GM18951 (cell line): Measurements from ENCODE around the gene HSF5.

ENCODE experiments used
- POLR2A ChIP-seq: IDR thresholded peaks from 4 replicates; pipeline ENCODE4 v1.6.1; 2011; ENCODE audit warnings: mild to moderate bottlenecking; ENCODE audit not compliant: insufficient read length, insufficient read depth; ENCODE audit errors: extremely low read depth
- in situ Hi-C: fragments of 300-500 bp; cut with MboI; formaldehyde crosslinking; loops from one replicate; pipeline ENCODE4 v1.12.0; 2022; ENCODE audit warnings: low sequenced_read_pairs, mixed read lengths, inconsistent platforms; ENCODE audit not compliant: unreplicated experiment

HSF5 gene

DNA sequence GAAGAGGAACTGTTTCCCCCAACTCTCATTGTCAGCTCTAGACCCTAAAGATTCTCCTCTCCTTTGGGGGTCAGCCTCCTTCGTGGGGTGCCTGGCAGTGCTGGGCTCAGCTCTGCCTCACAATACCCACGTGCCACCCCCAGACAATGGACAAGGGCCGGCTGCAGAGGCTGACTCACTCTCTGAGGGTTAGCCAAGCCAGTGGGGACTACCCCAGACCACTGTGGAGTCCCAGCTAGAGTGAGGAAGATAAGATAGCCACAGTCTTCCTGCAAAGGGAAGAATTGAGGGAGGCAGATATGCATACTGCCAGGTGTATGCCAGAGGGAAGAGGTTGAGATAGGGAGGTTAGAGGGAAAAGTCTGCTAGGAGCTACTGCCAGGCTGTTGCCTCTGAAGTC lies 39.7 kb upstream of the HSF5 start:
- in situ Hi-C loops, result no loop called here
- no peak for TF ChIP-seq POLR2A

DNA sequence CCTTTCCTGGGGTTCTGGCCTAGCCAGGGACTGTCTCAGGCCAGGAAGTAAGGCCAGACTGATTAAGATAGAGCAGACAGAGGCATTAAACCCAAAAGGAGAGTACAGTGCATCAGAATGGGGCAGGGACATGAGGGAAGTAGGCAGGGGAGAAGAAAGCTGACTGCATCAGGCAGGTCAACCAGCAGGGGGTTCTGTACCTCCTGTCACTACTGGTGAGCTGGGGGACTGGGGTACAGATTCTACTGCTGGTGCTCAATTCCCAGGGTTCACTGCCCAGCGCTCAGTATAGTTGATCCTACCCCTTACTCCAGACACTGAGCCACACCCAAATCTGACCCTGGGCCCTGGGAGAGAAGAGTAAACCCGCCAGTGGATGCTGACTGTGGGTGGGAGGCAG lies 39.1 kb upstream of the HSF5 start:
- in situ Hi-C loops, result no loop called here
- TF ChIP-seq POLR2A, result no peak

DNA sequence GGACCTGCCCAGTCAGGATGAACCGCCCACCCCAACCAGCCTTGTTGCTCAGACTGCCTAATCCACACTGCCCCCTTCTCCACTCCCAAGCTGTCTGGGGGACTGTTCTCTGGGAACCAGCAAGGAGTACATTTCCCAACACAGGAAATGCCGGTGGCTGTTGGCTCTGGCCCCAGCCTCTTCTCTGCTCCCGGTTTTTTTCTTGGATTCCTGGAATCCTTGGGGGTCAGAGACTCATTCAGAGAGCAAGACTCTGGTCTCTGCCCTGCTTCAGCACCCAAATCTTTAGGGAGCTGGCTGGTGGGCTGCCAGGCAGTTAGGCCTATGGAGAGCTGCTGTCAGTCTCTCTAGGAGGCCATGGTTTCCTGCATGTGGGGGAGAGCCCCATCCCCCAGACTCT lies 37.0 kb upstream of the HSF5 start:
- in situ Hi-C loops, result no loop called here
- TF ChIP-seq POLR2A, result no peak

DNA sequence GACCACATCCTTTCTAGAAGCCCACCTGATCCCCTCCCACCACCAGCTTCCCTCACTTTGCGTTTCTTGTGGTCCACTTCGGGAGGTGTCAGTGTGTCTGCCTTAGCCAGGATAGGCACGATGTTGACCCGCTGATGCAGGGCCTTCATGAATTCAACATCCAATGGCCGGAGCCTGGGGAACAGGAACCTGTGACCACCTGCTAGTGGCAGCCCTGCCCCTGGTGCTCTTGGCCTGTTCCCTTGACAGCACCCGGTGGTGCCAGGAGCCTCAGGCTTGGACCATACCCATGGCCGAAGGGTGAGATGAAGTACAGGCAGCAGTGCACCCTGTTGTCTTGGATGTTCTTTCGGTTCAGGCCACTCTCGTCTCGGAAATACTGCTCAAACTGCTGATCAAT lies 33.5 kb upstream of the HSF5 start:
- no peak for TF ChIP-seq POLR2A
- in situ Hi-C loops, result no loop called here

DNA sequence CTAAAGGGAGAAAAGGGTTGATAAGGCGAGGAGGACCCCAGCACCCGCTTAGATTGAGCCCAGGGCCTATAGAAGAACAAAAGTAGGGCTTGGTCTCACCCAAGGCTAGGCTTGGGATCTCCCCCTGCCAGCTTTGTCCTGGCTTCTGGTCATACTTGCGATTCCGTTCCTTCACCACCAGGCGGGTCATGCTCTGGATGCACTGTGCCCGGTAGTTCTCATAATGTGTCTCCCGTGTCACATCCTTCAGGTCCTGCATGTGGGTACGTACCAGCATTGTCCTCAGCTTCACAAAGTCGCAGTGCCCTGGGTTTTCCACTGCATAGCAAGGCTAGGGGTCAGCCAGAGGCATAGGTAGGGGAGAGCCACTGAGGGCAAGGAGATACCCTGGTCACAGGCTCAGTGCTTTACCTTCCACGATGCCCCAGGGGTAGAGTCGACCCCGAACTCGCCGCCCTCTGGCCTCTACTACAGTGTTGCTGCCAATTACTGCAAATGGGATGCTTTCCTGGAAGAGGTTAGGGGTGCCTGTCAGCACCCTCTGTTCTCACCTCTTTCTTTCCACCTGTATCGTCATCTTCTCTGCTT lies 32.7 kb upstream of the HSF5 start:
- TF ChIP-seq POLR2A, result no peak
- in situ Hi-C loops, result no loop called here

DNA sequence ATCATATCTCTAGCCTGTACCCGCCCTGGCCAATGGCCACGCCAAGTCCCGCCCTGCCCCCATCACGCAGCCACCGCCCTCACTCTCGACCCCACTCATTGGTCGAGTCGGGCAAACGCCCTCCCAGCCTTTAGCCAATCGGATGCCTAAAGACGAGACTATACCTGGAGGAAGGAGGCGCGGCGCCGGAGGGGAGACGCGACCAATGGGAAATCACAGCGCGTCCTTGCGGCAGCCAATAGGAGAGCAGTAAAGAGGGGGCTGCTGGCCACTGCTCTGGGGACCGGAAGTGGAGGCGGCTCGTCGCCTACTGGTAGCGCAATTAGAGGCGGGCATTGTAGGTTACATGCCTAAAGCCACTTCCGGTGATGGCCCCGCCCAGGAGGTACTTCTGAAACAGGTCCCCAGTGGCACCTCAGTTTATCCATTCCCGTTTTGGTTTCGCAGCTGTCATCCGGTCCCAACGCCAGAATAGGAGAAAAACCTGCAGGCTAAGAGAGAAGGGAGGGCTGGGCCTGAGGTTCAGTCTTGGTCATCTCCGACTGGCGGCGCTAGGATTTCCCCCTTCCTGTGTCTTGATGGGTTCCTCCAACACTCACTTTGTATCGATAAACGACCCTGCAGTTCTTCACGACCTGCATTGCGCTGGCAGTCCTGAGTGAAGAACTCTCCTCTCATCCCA lies 29.9 kb upstream of the HSF5 start:
- TF ChIP-seq POLR2A, result peak; percentile 60
- in situ Hi-C loops, result loop anchor here (10.0 kb wide), 1 partner anchor 487 kb away; no protein-coding TSS in a partner anchor

DNA sequence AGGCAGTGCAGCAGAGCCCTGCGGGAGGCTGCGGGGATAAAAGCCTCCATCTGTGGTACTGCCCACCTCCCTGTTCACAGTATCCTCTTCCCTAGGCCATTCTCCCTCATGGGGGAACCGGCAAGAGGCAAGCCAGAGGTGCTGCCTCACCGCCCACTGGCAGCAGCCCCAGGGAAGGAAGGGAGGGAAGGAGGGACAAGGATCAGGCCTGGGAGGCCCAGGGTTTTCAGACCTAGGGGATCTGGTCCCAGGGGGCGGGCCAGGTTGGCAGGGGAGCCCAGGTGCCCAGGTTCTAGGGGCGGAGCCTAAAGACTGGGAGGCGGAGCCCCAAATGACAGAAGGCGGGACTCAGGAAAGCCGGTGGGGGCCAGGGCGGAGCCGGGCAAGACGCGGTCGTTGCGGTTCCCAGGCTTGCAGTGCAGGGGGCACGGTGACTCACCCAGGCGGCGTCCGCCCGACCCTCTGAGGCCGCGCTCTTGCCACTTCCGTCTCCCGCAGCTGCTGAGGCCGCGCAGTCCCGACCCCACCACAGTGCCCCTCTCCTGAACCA lies 29.2 kb upstream of the HSF5 start:
- in situ Hi-C loops, result loop anchor here (10.0 kb wide), 1 partner anchor 487 kb away; no protein-coding TSS in a partner anchor
- peak; percentile 75 for TF ChIP-seq POLR2A

DNA sequence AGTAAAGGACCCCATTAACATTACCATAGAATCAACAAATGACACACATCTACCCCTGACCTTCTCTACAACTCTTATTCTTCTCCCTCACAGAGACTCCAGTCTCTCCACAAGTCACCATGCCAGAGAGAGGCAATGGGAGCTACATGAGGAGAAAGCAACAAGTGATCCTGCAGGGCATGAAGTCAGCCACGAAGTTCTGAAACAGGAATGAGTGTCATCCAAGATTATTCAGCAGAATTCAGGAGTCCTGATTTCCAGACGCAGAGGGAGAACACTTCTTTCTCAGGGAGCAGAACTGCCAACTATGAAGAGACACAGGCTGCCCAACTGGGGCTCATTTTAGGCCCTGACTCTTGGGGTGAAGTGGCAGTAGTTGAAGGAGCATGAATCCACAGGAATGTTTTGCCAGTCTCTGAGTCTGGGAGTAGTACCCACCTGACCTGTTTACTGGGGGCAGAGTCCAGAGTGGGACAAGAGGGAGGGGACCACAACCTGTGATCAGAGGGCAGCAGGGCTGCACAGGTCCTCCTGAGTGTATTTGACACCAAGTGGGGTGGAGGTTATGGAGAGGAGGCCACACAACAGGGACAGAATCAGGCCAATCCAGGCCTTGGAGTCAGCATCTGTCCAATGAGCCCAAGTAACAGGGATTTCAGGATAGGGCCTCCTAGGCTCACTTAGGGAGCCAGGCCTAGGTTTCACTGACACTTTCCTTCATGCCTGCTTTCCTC lies 28.6 kb upstream of the HSF5 start:
- no peak for TF ChIP-seq POLR2A
- in situ Hi-C loops, result loop anchor here (10.0 kb wide), 1 partner anchor 488 kb away; no protein-coding TSS in a partner anchor

DNA sequence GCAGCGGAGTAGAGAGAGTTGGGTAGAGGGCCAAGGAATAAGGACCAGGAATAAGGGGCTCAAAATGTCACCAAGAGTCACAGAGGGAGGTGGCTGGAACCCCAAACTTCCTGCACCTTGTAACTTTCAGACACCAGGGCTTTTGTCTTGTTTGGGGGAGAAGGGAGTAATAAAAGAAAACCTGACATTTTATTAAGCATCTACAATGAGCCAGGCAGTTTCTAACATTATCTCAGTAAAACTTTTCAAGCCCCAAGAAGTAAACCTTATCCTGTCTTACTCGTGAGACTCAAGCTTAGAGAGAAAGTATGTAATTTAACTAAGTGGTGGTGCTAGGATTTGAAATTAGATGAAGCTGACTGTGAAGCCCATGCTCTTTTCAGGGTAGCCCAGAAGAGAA lies 27.1 kb upstream of the HSF5 start:
- in situ Hi-C loops, result loop anchor here (10.0 kb wide), 1 partner anchor 490 kb away; no protein-coding TSS in a partner anchor
- TF ChIP-seq POLR2A, result no peak

DNA sequence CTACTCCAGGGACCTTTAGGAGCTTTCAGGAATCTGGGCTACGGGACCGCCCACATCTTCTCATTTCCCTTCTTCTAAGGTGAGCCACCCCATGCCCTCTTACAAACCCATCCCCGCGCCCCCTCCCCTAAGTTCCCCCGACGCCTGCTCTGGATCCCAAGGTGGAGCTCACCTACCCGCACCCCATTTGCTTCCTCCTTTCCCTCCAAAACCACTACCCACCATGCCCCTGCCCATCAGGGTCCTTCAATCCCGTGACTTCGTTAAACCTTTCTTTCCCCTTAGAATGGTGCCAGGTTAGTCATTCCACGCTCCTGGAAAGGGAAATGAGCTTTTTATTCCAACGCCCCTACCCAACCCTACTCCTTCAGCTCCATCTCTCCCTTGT lies 26.6 kb upstream of the HSF5 start:
- TF ChIP-seq POLR2A, result no peak
- in situ Hi-C loops, result loop anchor here (10.0 kb wide), 1 partner anchor 490 kb away; no protein-coding TSS in a partner anchor

DNA sequence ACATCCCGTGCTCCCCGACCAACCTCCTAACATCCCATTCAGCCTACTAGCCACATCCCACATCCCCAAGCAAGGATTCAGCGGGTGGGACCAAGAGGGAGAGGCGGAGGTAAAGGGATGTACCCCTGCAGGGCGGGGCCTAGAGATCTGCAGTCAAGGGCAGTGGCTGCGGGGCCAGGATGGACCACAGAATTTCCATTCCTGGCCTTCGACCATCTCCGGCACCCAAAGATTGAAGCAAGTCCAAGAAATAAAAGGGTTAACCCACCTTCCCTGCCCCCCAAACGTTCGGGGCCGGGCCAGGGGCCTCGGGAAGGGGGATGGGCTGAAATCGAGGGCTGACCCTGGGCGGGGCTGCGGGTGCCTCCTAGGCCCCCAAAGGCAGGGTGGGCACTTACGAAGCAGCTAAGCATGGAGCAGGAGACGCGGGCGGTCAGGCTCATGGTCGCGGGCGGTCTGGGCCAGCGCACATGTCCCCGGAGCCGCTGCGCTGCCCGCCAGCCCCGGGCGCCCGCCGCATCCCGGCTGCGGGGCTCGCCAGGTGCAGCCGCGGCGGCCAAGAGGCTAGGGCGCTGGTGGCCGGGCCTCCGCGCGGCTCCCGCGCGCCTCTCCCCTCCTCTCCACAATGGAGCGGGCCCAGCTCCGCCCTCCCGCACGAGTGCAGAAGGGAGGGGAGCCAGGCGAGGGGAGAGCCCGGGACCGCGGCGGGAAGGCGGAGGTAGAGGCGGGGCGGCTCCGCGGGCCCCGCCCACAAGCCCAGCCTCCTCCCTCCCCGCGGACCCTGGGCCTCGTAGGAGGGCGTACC lies 26.0 kb upstream of the HSF5 start, which contains the start of gene MTMR4:
TSS of gene MTMR4 (minus strand) at position 674 of the 805 bp plus-strand sequence. CDS start at position 443, 231 bp downstream.
- TF ChIP-seq POLR2A, result peak; percentile 82
- in situ Hi-C loops, result loop anchor here (10.0 kb wide), 1 partner anchor 491 kb away; no protein-coding TSS in a partner anchor

DNA sequence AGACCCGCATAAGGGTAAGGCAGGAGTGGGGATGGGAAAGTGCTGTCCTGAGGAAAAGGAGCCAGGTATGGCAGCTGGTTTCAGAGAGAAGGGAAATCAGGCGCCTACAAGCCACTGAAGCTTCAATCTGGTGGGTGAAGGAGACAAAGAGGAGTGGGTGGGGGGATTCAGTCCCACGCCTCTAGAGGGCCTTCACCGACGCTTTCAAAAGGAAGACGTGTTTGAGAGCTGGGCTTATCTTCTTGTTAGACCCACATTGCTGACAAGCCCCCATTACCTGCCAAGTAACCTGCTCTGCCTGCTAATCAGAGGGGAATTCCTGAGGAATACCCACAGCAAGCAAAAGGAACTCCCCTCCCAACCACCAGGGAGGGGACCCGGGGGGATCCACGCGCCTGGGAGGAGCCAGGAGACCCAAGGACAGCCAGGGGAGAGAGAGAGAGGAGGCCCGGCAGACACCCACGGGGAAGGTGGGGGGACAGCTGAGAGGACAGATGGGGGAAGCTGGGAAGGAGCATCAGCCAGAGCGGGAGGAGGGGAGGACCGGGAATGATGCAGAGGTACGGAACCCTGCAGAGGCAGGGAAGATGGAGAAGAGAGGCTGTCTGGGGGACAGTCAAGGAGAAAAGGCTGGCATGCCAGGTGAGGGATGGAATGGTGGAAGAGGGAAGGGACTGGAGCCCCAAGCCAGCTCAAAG lies 25.2 kb upstream of the HSF5 start:
- TF ChIP-seq POLR2A, result peak; percentile 32

DNA sequence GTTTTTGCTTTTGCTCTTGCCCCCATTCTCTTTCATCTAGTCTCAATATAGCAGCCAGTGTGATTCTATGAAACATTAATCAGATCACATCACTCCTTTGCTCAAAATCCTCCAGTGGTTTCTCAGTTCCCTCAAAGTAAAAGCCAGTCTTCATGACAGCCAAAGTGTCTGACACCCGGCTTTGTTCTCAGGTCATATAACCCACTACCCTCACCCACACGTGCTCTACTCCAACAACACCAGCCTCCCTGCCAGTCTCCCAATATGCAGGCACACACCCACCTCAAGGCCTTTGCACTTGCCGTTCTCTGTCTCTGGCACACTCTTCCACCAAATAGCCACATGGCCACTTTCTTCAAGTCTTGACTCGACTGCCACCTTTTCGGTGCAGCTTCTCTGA lies 21.9 kb upstream of the HSF5 start:
- TF ChIP-seq POLR2A, result no peak
- in situ Hi-C loops, result loop anchor here (10.0 kb wide), 1 partner anchor 495 kb away; no protein-coding TSS in a partner anchor

More for the DNA sequence above, 25.2 kb upstream of the HSF5 start:
- in situ Hi-C loops, result loop anchor here (10.0 kb wide), 1 partner anchor 491 kb away; no protein-coding TSS in a partner anchor
